ENCODE results near the gene PTGES3. TPM values are rescaled to one million over a fixed set of nuclear protein-coding genes. Genes with fewer than 3 reads are reported as not detected.

PTGES3 gene
- polyA plus RNA-seq, 2 of the 4 experiments (the other 2 are of a cell fraction) = 272 to 406 TPM

- ATAC-seq = no peak
- no peaks in the 10 kb centered on the region for H3K9me3 ChIP-seq
- peak; percentile 34 to 60 for DNase-seq (ENCODE audit: low read depth in 1 of 2, low spot score in 1 of 2)
- POLR2A ChIA-PET = no interaction called here
- H3K4me2 ChIP-seq = peak overlapping the region; percentile 97
- TF ChIP-seq POLR2A (IDR thresholded peaks at IDR 0.05; ENCODE audit: low read length) = no peak
- WGBS (ENCODE audit: missing lambda C conversion rate) = 22% methylated on average over 13 of the region's 13 CpGs
- H3K4me3 ChIP-seq = no peak overlapping the region
- peaks cover 42% of the 10 kb centered on the region for H3K4me1 ChIP-seq
- H3K27ac ChIP-seq = peak overlapping the region in 1 of 2 experiments; percentile 44; a peak in 3 of 6 replicates
- CTCF ChIA-PET = interaction anchor here (1.0 to 1.8 kb wide), 4 partner anchors 38 to 118 kb away, joined by 3 to 8 read pairs (median 4); no protein-coding TSS in a partner anchor
- FAIRE-seq = no peak
Observed at GRCh38 chr12:56631790-56632700, 56.0 kb downstream of the PTGES3 start.

GRCh38 chr12:56630180-56630632 lies 57.9 kb downstream of the PTGES3 start, which contains the start of gene BAZ2A:
Gene BAZ2A (minus strand): TSS chr12:56630326. CDS start chr12:56617530, 12,796 bp downstream.
- CTCF ChIA-PET = interaction anchor here (1.0 to 1.9 kb wide), 6 partner anchors 9 to 481 kb away, joined by 3 to 7 read pairs (median 4); partner anchors contain the start of gene STAT6
- under 1% methylated on average over 15 of the region's 31 CpGs for WGBS (ENCODE audit: missing lambda C conversion rate)
- POLR2A ChIA-PET = interaction anchor here (0.6 to 1.6 kb wide), 2 partner anchors 58 to 458 kb away, joined by 3 to 6 read pairs; partner anchors contain the start of gene PTGES3
- TF ChIP-seq NPAS2 (CRISPR knock-in tag; IDR thresholded peaks at IDR 0.05; ENCODE audit: borderline replicate concordance) = no peak
- no peak for TF ChIP-seq SREBF2 (IDR thresholded peaks at IDR 0.05)
- no peak for TF ChIP-seq CHD2 (IDR thresholded peaks at IDR 0.05; ENCODE audit: low read length, partially characterized antibody)
- no peak for TF ChIP-seq TFCP2L1 (CRISPR knock-in tag; IDR thresholded peaks at IDR 0.05)
- TF ChIP-seq CEBPB (IDR thresholded peaks at IDR 0.05) = no peak
- no peak for TF ChIP-seq NR3C1 (IDR thresholded peaks at IDR 0.05)
- TF ChIP-seq E2F6 (IDR thresholded peaks at IDR 0.05; ENCODE audit: borderline replicate concordance, low read depth) = no peak
- peak; percentile 92 for TF ChIP-seq PBX3 (IDR thresholded peaks at IDR 0.05)
- TF ChIP-seq HES2 (IDR thresholded peaks at IDR 0.05) = no peak
- no peak for TF ChIP-seq NFE2L2 (conservative IDR thresholded peaks at IDR 0.05; ENCODE audit: low read length)
- no peak for TF ChIP-seq RAD21 (conservative IDR thresholded peaks at IDR 0.05 in 1 of 2, IDR thresholded peaks at IDR 0.05 in 1 of 2)
- no peak for TF ChIP-seq HDAC2 (IDR thresholded peaks at IDR 0.05)
- TF ChIP-seq JUN (IDR thresholded peaks at IDR 0.05) = peak in 1 of 2 experiments; percentile 77; a peak in 2 of 5 replicates
- no peak for TF ChIP-seq MAFK (IDR thresholded peaks at IDR 0.05; ENCODE audit: partially characterized antibody)
- TF ChIP-seq RCOR1 (IDR thresholded peaks at IDR 0.05; ENCODE audit: low read depth, low read length) = no peak
- no peak for TF ChIP-seq CBX8 (IDR thresholded peaks at IDR 0.05)
- TF ChIP-seq BHLHE40 (IDR thresholded peaks at IDR 0.05; ENCODE audit: low read depth, low read length) = no peak
- TF ChIP-seq KDM1A (IDR thresholded peaks at IDR 0.05; ENCODE audit: low read depth) = no peak
- no peak for TF ChIP-seq CTCF (IDR thresholded peaks at IDR 0.05)
- no peak for TF ChIP-seq CBX2 (IDR thresholded peaks at IDR 0.05; ENCODE audit: borderline replicate concordance, low read depth)
- TF ChIP-seq EHMT2 (IDR thresholded peaks at IDR 0.05; ENCODE audit: low read depth) = no peak
- TF ChIP-seq FOXS1 (CRISPR knock-in tag; IDR thresholded peaks at IDR 0.05) = no peak
- TF ChIP-seq HOXA7 (CRISPR knock-in tag; IDR thresholded peaks at IDR 0.05) = no peak
- no peak for TF ChIP-seq EHF (CRISPR knock-in tag; IDR thresholded peaks at IDR 0.05)
- TF ChIP-seq POLR2A (IDR thresholded peaks at IDR 0.05; ENCODE audit: low read length) = no peak
- TF ChIP-seq EP300 (IDR thresholded peaks at IDR 0.05) = no peak
- TF ChIP-seq ESRRA (IDR thresholded peaks at IDR 0.05; ENCODE audit: borderline replicate concordance, low read length) = no peak
- TF ChIP-seq ZSCAN20 (CRISPR knock-in tag; IDR thresholded peaks at IDR 0.05) = no peak
- TF ChIP-seq BCL3 (IDR thresholded peaks at IDR 0.05) = no peak
- no peak for TF ChIP-seq HEYL (CRISPR knock-in tag; IDR thresholded peaks at IDR 0.05)
- TF ChIP-seq JUNB (IDR thresholded peaks at IDR 0.05) = no peak
- TF ChIP-seq FOSL2 (IDR thresholded peaks at IDR 0.05) = no peak
- TF ChIP-seq FOSL2 (CRISPR knock-in tag; IDR thresholded peaks at IDR 0.05) = 0 out of 2 replicates have a peak, but pooled peaks have one; percentile 11
- TF ChIP-seq POLR2AphosphoS2 (conservative IDR thresholded peaks at IDR 0.05; ENCODE audit: low read length) = no peak
- no peak for TF ChIP-seq TP53 (CRISPR knock-in tag; IDR thresholded peaks at IDR 0.05)

More at GRCh38 chr12:56630180-56630632, 57.9 kb downstream of the PTGES3 start, which contains the start of gene BAZ2A:
- H3K9me3 ChIP-seq = no peaks in the 10 kb centered on the region
- FAIRE-seq (no peak), DNase-seq (ENCODE audit: low read depth in 1 of 2, low spot score in 1 of 2) (peak; percentile 85 to 92), ATAC-seq (peak; percentile 76 to 87)
- peak within 1 kb of the TSS; percentile 99 for H3K4me3 ChIP-seq
- H3K27ac ChIP-seq = peak within 1 kb of the TSS; percentile 97 to 99
- peaks cover 42% of the 10 kb centered on the region for H3K4me1 ChIP-seq
- peak within 1 kb of the TSS; percentile 88 for H3K4me2 ChIP-seq

Measured in A549 (cell line).